ENCODE measurements around the gene IGSF11.

The IGSF11 gene

DNA sequence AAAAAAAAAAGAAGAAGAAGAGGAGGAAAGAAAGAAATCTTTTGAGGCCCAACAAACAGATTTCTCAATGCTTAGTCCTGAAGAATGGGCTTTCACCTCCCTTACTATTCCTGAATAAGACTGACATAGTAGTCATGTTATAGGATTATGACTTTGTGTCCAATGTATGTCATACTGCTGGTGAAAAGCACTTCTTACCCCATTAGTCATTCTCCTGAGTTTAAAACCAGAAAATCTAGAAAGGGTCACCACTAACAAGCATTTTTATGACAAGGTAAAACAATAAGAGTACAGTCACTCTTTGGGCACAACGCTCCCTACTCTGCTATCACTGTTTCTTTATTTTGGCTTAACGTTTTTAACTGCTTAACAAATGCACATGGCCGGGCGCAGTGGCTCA, 88.2 kb downstream of the IGSF11 start:
- no peak for DNase-seq

GRCh38 chr3:118945834-118946233, 88.8 kb downstream of the IGSF11 start:
- DNase-seq: no peak

DNA sequence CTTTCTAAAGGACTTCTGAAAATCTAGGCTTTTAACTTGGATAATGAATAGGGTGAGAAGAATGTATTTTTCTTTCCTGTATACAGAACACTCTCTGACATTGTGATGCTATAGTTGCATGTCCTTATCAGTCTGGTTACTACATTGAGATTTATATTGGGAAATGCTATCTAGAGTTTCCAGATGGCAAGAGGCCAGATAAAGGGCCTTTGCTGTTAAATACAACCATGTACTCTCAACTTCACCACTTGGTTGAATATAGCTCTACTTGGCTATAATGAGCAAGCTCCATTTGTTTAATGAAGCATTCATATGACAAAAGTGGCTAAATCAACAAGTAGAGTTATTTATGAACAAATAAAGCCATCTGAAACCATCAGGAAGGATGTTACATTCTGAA, 91.0 kb downstream of the IGSF11 start:
- peak; percentile 6 for DNase-seq

DNA sequence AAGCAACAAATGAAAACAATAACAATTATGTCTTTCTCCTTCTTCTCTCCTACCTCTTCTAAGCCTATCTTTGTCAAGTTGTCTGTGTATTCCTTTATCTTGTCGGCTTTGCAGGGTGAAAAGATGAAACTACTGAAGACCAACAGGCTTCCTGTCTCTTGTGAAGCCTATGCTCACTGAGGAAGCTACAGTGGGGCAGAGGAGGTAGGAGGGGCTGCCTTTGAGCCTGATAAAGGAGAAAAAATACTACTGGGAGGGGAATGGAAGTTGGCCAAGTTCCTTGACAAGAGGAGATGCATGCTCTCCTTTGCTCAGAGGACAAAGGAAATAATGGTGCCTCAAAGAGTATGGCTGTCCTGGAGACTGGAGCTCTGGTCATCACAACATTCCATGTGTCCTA, 92.0 kb downstream of the IGSF11 start:
- DNase-seq: no peak

DNA sequence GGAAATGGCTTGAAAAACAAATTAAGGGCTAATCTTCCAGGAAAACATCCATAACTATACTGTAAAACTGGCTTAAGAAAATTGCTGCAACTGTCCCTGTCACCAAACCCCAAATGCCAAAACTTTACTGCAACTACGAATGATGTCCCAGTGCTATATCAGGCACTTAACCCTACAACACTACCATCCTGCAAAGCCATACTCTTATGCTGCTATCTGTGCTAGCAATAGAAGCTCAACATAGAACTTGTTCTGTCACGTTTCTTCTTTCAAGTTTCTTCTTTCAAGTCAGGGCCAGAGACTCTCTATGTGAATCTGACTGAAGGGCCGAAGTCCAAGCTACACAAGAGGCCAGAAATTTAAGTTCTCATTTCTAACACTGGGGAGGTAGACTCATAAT, 92.5 kb downstream of the IGSF11 start:
- no peak for DNase-seq

GRCh38 chr3:118941236-118941635, 93.4 kb downstream of the IGSF11 start:
- no peak for DNase-seq

GRCh38 chr3:118938183-118938961, 96.3 kb downstream of the IGSF11 start:
- peak; percentile 35 for DNase-seq

GRCh38 chr3:118936811-118937210, 97.8 kb downstream of the IGSF11 start:
- no peak for DNase-seq

DNA sequence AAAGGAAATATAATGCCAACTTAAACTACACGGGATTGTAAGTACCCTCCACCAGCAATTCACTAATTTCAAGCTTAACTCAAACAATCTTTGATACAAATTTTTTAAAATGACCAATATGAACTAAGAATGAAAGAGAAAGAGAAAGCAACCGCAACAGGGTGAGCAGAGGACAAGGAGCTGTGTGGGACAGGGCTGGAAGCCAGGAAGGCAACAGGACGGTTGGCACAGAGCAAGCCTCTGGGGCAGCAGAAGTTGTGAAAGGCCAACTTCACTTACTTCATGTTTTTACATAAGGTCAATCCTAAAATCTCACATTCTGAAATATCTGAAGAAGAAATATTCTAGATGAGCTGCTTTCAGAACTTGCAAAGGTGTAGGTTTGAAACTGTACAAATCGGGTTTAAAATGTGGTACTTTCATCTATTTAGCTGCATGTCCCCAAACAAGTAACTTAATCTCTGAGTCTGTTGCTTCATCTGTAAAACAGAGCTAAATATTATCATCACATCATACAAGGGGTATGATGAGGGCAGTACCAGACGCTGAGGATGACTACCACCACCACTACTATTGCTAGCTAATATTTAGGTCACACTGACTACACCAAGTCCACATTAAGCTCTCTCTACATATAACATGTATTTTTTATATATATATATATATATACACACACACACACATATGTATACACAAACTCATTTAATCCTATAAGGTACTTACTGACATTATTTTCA, 101.7 kb downstream of the IGSF11 start:
- DNase-seq: no peak

- DNase-seq: no peak
These were observed 102.7 kb downstream of the IGSF11 start for GRCh38 chr3:118931996-118932395.

- no peak for DNase-seq
These were observed 107.2 kb downstream of the IGSF11 start for GRCh38 chr3:118927449-118927848.

- no peak for DNase-seq
These were observed 122.5 kb downstream of the IGSF11 start for GRCh38 chr3:118912188-118912587.

GRCh38 chr3:118910332-118910731, 124.3 kb downstream of the IGSF11 start:
- DNase-seq: no peak

DNA sequence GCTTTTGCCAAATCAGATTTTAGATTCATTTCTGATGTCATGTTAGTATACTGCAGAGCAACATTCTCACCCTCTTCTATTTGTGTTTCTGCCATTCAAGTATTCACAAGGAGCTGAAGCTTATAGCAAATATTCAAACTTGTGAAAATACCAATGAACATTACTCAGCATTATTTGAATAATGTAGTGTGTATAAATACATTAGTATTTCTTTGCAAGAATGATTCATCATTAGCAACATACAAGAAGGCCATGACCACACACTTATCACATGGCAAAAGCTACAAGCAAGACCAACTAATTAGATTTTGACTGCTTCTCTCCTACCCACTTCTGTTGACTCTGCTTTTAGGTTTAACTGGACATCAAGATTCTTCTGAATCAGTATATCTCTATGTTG, 124.9 kb downstream of the IGSF11 start:
- DNase-seq: no peak

- DNase-seq: no peak
These were observed 126.7 kb downstream of the IGSF11 start for GRCh38 chr3:118907909-118908308.

GRCh38 chr3:118900737-118901525, 133.7 kb downstream of the IGSF11 start:
- DNase-seq: no peak

- DNase-seq: no peak
These were observed 144.4 kb downstream of the IGSF11 start for GRCh38 chr3:118890206-118890605.

DNA sequence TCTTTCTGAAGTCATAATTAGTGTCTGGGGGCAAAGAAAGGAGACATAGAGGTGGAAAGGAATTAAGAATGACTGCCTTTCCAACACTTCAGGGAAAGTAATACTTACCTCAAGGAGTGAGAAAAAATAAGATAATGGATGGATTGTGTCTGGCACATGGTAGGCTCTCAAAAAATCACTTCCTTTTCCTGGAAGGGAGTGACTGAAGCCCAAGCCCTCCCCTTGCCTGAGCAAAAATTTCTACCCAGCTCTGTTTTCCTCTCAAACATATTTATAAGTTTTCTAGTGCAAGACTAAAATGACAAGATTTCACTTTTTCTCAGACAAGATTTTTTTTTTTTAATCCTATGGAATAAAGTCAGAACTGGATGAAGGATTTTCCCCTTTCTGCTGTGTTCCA, 145.0 kb downstream of the IGSF11 start:
- no peak for DNase-seq

GRCh38 chr3:118886708-118887107, 147.9 kb downstream of the IGSF11 start:
- no peak for DNase-seq

GRCh38 chr3:118884748-118885206, 149.9 kb downstream of the IGSF11 start:
- DNase-seq: peak; percentile 77

DNA sequence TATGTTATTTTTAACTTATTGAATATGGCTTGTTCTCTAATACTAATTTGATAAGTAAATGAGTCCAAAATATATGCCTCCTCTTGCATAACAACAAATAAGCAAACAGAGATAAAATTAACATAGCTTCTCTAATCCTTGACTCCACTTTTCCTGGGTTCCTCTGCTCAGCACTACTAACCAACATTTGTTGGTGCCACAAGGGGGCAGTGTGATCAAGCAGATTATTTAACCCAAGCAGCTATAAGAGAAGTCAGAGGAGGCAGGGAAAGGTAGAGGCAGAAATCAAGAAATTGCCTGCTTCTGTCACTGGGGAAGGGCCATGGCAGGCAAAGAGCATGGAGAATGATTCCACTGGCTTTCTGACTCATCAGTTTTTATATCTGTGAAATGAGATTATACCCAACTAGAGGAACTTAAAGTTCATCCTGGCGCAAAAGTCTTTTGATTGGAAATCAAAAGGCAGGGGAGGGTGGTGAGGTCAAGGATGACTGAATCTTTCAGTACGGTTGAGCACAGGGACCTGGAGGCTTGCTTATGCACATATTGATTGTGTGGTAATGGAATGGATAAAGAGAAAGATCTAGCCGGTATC, 152.2 kb downstream of the IGSF11 start:
- DNase-seq: peak; percentile 76

GRCh38 chr3:118868051-118868450, 166.6 kb downstream of the IGSF11 start:
- no peak for DNase-seq

GRCh38 chr3:118863731-118864322, 170.8 kb downstream of the IGSF11 start:
- peak; percentile 34 for DNase-seq
